HG02885 (cell line): ENCODE measurements around the gene ALKBH1.

Source experiments
- ATAC-seq: cut with Tn5 transposase; IDR thresholded peaks from one replicate; pipeline ENCODE4 v1.9.1; 2021; ENCODE audit warnings: mild to moderate bottlenecking; ENCODE audit not compliant: unreplicated experiment, poor library complexity

The ALKBH1 gene

DNA sequence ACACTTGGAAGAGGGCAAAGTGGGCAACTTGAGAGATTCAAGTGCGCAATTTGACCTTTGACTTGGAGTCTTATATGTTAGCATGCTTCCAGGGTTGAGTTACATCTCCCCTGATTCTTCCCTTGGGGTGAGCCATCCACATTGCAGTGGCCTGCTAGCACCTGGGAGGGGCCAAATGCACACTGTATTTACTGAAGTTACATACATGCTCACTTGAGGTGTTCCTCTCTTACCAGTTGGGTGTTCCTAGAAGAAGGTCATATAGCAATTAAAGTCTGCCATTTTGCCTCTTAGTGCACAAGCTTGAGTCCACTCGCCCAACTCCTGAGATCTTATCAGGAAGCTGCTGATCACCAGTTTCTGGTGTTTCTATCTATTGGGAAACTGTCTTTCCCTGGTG, 77.7 kb downstream of the ALKBH1 start:
- no peak for ATAC-seq

DNA sequence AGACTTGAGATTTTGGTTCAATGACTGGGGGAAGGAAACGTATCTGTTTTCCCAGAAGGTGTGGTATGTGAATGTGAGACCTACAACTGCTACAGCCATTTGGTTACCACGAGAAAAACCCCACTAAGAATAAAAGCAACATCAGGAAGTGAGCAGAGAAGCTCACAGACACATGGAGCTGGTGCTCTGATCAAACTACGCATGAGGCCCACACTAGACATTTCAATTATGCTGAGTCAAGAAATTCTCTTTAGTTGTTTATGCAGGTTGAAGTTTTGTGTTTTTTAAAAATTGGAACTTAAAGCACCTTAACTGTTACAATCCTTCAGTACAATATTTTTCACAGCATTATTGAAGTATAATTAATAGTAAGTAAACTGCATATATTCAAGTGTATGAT, 82.5 kb downstream of the ALKBH1 start:
- no peak for ATAC-seq

DNA sequence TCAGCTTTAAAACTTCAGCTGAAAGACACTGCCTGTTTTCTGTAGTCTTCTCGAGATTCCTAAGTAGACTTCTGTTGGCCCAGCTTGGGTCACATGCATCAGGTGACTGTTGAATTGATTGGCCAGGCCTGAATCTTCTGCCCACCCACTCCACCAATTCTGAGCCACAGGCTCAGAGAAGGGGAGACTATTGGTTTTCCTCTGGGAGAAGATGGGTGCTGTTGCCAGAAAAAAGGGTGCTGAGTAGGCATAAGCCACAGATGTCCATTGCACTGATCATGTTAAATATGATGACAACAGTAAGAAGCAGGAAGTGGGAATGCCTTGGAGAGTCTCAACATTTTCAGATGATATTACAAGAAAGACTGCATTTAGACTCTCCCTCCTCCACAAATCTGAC, 84.6 kb downstream of the ALKBH1 start:
- no peak for ATAC-seq
